ENCODE measurements around the gene AGAP5.
"Not testable (repeated sequence)": the region's sequence is repeated elsewhere in the genome, so short reads cannot be mapped to it uniquely, and the experiment has no call there.

AGAP5 gene

DNA sequence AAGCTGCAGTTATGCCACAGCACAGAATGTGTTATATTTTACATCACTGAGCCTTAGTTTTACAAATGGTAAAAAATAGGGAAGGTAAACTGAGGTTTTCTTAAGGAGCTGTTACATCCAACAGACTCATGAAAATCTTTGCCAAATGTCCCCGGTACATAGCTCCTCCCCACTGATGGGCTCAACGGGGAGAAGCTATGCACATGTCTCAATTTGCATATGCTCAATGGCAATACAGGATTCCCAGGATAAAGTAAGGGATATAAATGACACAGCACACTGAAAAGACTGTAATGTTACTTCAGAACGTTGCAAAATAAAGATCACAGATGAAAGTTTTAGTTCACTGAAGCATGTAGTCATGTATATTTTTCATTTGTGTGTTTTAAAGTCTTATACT is 16.6 kb upstream of the AGAP5 start:
- not testable (repeated sequence) for DNase-seq (ENCODE audit: low read depth)

DNA sequence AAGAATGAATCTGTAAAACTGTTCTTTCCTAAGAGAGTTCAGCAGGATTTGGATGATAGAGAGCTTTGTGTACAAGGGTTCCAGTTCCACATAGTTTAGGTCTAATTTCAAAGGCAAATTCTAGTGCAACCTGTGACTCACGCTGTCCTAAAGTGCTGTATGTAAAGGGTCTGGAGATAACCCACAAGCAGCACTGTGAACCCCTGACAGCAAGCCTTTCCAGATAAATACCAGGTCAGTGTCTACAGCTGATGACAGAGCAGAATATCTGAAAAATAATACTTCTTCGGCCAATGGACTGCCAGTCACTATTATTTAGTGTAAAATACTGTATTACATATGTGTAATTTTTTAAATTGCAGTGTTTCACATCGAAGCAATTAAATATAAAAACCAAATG is 16.0 kb upstream of the AGAP5 start:
- peak; percentile 68 for DNase-seq (ENCODE audit: low read depth)

GRCh38 chr10:73711683-73712082 is 13.8 kb upstream of the AGAP5 start:
- DNase-seq (ENCODE audit: low read depth): not testable (repeated sequence)

- DNase-seq (ENCODE audit: low read depth): not testable (repeated sequence)
Measured at GRCh38 chr10:73708122-73708521, 10.2 kb upstream of the AGAP5 start.

DNA sequence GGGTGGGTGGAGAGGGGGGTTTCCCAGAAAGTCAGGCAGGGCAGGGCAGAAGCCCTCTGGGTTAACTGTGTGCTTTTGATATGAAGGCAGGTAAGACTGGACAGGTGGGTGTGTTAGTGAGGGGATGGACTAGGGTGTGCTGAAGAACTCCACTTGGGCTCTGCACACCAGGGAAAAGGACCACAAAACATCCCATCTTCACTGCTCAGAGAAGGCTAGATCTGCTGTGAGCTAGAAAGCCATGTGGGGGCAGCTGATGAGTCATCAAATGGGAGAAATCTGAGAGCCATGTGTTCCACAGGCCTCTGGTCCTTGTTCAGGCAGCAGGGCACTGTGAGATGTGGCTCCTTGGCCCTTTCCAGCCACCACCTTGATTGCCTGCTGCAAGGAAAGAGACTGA is 9.7 kb upstream of the AGAP5 start:
- not testable (repeated sequence) for DNase-seq (ENCODE audit: low read depth)

- peak; percentile 30 for DNase-seq (ENCODE audit: low read depth)
Measured at GRCh38 chr10:73706488-73706887, 8.6 kb upstream of the AGAP5 start.

GRCh38 chr10:73705506-73706072 is 7.7 kb upstream of the AGAP5 start:
- not testable (repeated sequence) for DNase-seq (ENCODE audit: low read depth)

- DNase-seq (ENCODE audit: low read depth): not testable (repeated sequence)
Measured at GRCh38 chr10:73703924-73704323, 6.0 kb upstream of the AGAP5 start.

DNA sequence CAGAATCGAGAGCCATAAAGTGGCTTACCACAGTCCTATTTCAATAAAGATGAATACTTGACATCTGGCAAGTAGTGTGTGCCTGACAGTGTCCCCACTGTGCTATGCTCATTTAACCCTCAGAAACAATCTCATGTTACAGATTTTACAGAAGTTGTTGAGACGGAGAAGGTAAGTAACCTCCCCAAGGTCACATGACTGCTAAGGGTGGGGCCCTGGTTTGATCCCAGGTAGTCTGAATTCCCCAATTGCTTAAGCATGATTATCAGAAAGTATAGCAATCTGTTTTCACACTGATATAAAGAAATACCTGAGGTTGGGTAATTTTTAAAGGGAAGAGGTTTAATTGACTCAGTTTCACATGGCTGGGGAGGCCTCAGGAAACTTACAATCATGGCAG is 910 bp upstream of the AGAP5 start:
- not testable (repeated sequence) for DNase-seq (ENCODE audit: low read depth)

GRCh38 chr10:73695302-73695701 is 2.6 kb downstream of the AGAP5 start:
- peak; percentile 31 for DNase-seq (ENCODE audit: low read depth)

DNA sequence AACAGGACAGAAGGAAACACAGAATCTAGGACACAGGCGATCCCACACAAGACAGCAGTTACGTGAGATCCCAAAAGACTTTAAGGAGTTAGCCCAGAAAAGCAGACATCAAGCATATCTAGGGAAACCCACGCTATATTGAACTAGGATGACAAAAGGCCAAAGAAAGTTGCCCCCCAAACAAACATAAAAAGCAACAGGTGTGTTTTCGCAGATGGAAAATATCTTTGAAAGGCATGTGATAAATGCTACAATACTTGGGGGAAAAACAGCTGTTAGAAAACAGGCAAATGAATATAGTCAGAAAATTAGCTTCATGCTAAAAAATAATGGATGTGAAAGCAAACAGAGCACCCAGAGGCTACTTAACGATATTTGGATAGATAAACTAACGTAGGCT is 7.2 kb downstream of the AGAP5 start:
- not testable (repeated sequence) for DNase-seq (ENCODE audit: low read depth)

GRCh38 chr10:73689596-73689995 is 8.3 kb downstream of the AGAP5 start:
- DNase-seq (ENCODE audit: low read depth): not testable (repeated sequence)

DNA sequence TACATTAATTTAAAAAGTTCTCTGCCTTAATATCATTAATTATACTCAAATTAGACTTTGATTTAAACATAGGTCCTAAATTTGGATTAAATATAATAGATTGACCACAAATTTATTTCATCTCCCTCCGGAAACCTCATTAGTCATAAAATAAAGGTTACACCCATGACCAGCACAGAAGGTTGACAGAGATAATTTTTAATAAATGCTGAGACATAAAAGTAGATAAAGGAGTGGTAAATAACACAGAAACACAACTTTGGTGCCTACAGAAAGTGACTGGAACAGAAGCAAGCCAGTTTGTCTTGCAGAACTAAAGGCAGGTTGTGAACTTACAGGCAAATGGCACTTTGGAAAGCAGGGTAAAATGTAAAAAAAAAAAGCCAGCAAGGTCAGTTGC is 10.3 kb downstream of the AGAP5 start:
- DNase-seq (ENCODE audit: low read depth): not testable (repeated sequence)

DNA sequence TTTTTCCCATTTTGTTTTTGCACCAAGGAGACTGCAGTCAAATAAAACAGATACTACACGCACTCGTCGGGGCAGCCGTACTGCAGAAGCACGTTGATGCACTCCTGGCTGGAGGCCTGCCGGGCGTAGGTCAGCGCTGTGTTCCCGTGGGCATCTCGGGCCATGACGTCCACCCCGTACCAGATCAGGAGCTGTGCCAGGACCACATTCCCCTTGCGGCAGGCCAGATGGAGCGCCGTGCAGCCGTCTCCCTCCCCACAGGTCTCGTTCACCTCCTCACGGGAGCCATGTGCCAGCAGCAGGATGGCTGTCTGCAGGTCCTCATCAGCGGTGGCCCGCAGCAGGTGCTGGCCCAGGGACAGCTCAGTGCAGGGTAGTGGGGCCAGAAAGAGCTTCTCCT is 23.4 kb downstream of the AGAP5 start:
- not testable (repeated sequence) for DNase-seq (ENCODE audit: low read depth)

- not testable (repeated sequence) for DNase-seq (ENCODE audit: low read depth)
Measured at GRCh38 chr10:73668378-73668777, 29.5 kb downstream of the AGAP5 start.

- peak; percentile 51 for DNase-seq (ENCODE audit: low read depth)
Measured at GRCh38 chr10:73666153-73666809, 31.6 kb downstream of the AGAP5 start.

DNA sequence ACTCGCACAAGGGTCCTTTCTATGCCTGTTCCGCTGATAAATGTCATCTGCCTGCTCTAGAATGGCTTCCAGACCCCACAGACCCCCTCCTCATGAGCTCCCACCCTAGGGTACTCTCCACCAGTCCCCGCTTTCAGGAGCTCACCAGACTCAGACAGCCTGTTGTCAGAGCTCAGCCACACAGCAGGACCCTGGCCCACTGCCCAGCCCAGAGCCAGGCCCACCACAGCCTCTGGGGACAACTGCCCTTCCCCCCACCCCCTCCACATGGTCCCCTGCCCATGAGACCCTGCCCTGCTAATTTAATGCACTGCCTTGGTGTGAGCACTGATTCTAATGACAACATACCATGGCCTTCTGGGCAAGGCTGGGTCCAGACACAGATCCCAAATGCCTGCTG is 32.3 kb downstream of the AGAP5 start:
- not testable (repeated sequence) for DNase-seq (ENCODE audit: low read depth)

DNA sequence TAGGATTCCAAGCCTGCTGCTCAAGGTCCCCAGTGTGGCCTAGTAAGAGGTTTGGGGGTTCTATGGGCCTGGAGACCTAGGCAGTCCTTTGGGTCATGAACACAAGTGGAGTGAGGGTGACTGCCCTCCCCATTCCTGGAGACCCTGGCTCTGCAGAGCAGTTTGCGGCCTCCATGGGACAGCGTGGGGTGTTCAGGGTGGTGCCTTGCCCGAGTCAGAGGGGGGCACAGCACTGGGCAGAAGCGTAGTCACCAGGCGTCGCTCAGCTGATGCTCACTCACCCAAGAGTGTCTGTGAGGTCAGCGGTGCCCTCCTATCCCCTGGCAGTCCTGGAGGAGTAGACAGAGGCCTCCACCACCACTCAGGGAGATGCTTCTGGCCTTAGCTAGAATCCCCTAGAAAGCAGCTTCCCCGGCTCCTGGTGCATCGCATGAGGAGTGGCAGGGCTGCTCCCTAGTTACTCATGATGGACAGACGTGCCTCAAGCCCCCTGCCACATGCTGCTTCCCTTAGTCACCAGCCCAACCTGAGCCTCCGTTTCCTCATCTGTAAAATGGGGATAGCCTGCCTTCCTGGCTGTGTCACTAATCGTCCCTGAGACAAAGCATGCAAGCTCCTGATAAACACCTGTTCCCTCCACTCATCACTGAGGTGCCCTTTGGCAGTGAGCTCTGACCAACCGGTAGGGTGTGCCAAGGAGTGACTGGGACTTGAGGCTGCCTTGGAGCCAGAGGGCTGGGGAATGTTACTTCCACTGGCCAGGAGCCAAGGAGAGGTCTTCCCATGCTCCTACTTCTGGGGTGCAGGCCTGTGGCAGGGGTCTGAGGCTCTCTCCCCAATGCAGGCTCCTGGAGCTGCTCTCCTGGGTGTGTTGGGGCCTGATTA is 33.5 kb downstream of the AGAP5 start:
- not testable (repeated sequence) for DNase-seq (ENCODE audit: low read depth)

- not testable (repeated sequence) for DNase-seq (ENCODE audit: low read depth)
Measured at GRCh38 chr10:73663621-73664020, 34.3 kb downstream of the AGAP5 start.

- DNase-seq (ENCODE audit: low read depth): peak; percentile 24
Measured at GRCh38 chr10:73662705-73663104, 35.2 kb downstream of the AGAP5 start.

DNA sequence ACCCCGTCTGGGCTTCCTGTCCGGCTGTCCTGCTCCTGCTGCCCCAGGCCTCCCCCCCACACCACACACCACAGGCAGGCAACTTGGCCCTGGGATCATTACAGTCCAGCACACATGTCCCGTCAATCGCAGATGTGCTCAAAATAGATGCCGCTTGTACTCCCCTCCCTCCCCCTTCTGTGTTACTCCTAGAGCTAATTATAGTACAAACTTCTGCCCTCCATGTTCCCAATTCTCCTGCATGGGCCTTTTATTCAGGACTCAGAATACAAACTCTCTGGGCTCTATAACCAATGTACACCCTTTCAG is 42.0 kb downstream of the AGAP5 start, which contains the start of gene SYNPO2L:
Gene SYNPO2L, minus strand, starts transcription at position 40 of the 309 bp plus-strand sequence. CDS start 107 bp downstream, outside the sequence.
- DNase-seq (ENCODE audit: low read depth): no peak

GRCh38 chr10:73655257-73655989 is 42.5 kb downstream of the AGAP5 start:
- no peak for DNase-seq (ENCODE audit: low read depth)
